ENCODE data around the gene TCOF1.

The TCOF1 gene

GRCh38 chr5:150443242-150444075 lies 86.0 kb downstream of the TCOF1 start:
- no peak for TF ChIP-seq CTCF (IDR thresholded peaks at IDR 0.05; ENCODE audit: insufficient read depth, low read depth, low read length, missing control alignments)
- H3K4me3 ChIP-seq (ENCODE audit: low read depth, low read length): no peak overlapping the region
- no peak for DNase-seq (ENCODE audit: low read depth)

- TF ChIP-seq CTCF (IDR thresholded peaks at IDR 0.05; ENCODE audit: insufficient read depth, low read depth, low read length, missing control alignments): no peak
- no peak for DNase-seq (ENCODE audit: low read depth)
- H3K4me3 ChIP-seq (ENCODE audit: low read depth, low read length): no peak overlapping the region
These were observed 87.3 kb downstream of the TCOF1 start for GRCh38 chr5:150444770-150445169.

GRCh38 chr5:150446088-150446487 lies 88.6 kb downstream of the TCOF1 start:
- H3K4me3 ChIP-seq (ENCODE audit: low read depth, low read length): no peak overlapping the region
- no peak for TF ChIP-seq CTCF (IDR thresholded peaks at IDR 0.05; ENCODE audit: insufficient read depth, low read depth, low read length, missing control alignments)
- DNase-seq (ENCODE audit: low read depth): no peak

- no peak overlapping the region for H3K4me3 ChIP-seq (ENCODE audit: low read depth, low read length)
- no peak for DNase-seq (ENCODE audit: low read depth)
- TF ChIP-seq CTCF (IDR thresholded peaks at IDR 0.05; ENCODE audit: insufficient read depth, low read depth, low read length, missing control alignments): no peak
These were observed 89.1 kb downstream of the TCOF1 start for GRCh38 chr5:150446583-150446982.

GRCh38 chr5:150447188-150447587 lies 89.7 kb downstream of the TCOF1 start:
- peak overlapping the region; percentile 58; the same call in 1 of the 2 replicates for H3K4me3 ChIP-seq (ENCODE audit: low read depth, low read length)
- no peak for TF ChIP-seq CTCF (IDR thresholded peaks at IDR 0.05; ENCODE audit: insufficient read depth, low read depth, low read length, missing control alignments)
- DNase-seq (ENCODE audit: low read depth): no peak

GRCh38 chr5:150448334-150448733 lies 90.8 kb downstream of the TCOF1 start:
- DNase-seq (ENCODE audit: low read depth): peak; percentile 37
- H3K4me3 ChIP-seq (ENCODE audit: low read depth, low read length): peak overlapping the region; percentile 58
- TF ChIP-seq CTCF (IDR thresholded peaks at IDR 0.05; ENCODE audit: insufficient read depth, low read depth, low read length, missing control alignments): no peak
